K562 (cell line): ENCODE results near the gene MYH7. TPM values are rescaled to one million over a fixed set of nuclear protein-coding genes. Genes with fewer than 3 reads are reported as not detected.

ENCODE experiments used
- ATAC-seq: fragments of 200-7000 bp; cut with Tn5 transposase; 3 replicates; pipeline ENCODE4 v1.9.1; 2020; ENCODE audit warnings: moderate library complexity
- BruUV-seq: library from RNA; stranded (reverse); fragments of 400-500 nt; replicated peaks from 2 replicates; lab custom pipeline; 2021; lab: Mats Ljungman, UMichigan
- CTCF ChIA-PET: fragments of 300-600 bp; formaldehyde crosslinking; extraction: SDS; loops from one replicate; lab custom pipeline; 2021; ENCODE audit warnings: low intra/inter-chr PET ratio; lab: Yijun Ruan, JAX
- POLR2A ChIA-PET: fragments of 300-600, 350-650 bp; sonication (Branson Sonifier 250); formaldehyde crosslinking; extraction: SDS; loops from one replicate; lab custom pipeline; 2021; ENCODE audit warnings: antibody characterized with exemption, inconsistent platforms; lab: Yijun Ruan, JAX
- DNase-seq, 4 experiments: peaks; one replicate each; pipeline versions ENCODE4 v3.0.0 to v3.0.0-alpha.2; 2011 to 2018; ENCODE audit warnings: low spot score in 3 of 4, mixed read lengths in 3 of 4; ENCODE audit errors: extremely low read depth in 1 of 4
- FAIRE-seq: peaks from 2 replicates; lab custom pipeline; 2011; peaks lifted over from hg19 to GRCh38; lab: Jason Lieb, UNC
- H2AFZ ChIP-seq: 2 replicates; pipeline ENCODE4 v1.6.0; 2011; ENCODE audit warnings: low read depth, low read length, control low read depth, inconsistent platforms
- H3K27ac ChIP-seq: fragments of 200-600 bp; 3 replicates; pipeline ENCODE4 v1.8.0; 2011; ENCODE audit warnings: low read depth, mild to moderate bottlenecking, control low read depth, inconsistent platforms, low read length, moderate library complexity, mixed read lengths; ENCODE audit errors: extremely low read depth
- H3K27me3 ChIP-seq, 2 experiments: fragments of 300-600 bp in 1 of 2; 2 replicates in 1 of 2; 3 replicates in 1 of 2; pipeline versions ENCODE4 v1.6.0 to v1.8.0; 2011; ENCODE audit warnings: inconsistent platforms in 2 of 2, low read length in 2 of 2, mild to moderate bottlenecking in 1 of 2, mixed read lengths in 1 of 2, moderate library complexity in 1 of 2; ENCODE audit not compliant: control insufficient read depth in 2 of 2, insufficient read depth in 2 of 2
- H3K36me3 ChIP-seq: fragments of 300-600 bp; 3 replicates; pipeline ENCODE4 v1.8.0; 2011; ENCODE audit warnings: mild to moderate bottlenecking, low read length, inconsistent platforms; ENCODE audit not compliant: control insufficient read depth, insufficient read depth
- H3K4me1 ChIP-seq, 2 experiments: fragments of 200-600 bp in 1 of 2; replicated peaks in 1 of 2; 2 replicates in 1 of 2; 3 replicates in 1 of 2; pipeline versions ENCODE4 v1.5.1 to v1.8.0; 2011; ENCODE audit warnings: inconsistent platforms in 2 of 2, low read length in 2 of 2, mild to moderate bottlenecking in 1 of 2, mixed read lengths in 1 of 2, moderate library complexity in 1 of 2; ENCODE audit not compliant: control insufficient read depth in 2 of 2, insufficient read depth in 2 of 2
- H3K4me2 ChIP-seq: 2 replicates; pipeline ENCODE4 v1.6.1; 2011; ENCODE audit warnings: low read length, control low read depth, inconsistent platforms, mixed read lengths; ENCODE audit not compliant: insufficient read depth
- H3K4me3 ChIP-seq: fragments of 200-600 bp; sonication (generic), shearing (Covaris generic); 2 replicates; pipeline ENCODE4 v1.5.1; 2016; ENCODE audit warnings: control low read depth, inconsistent platforms
- H3K79me2 ChIP-seq: fragments of 200-600 bp; 3 replicates; pipeline ENCODE4 v1.8.0; 2011; ENCODE audit warnings: low read length, inconsistent platforms; ENCODE audit not compliant: control insufficient read depth, insufficient read depth
- H3K9ac ChIP-seq, 2 experiments: 2 replicates each; pipeline versions ENCODE4 v1.6.0 to v1.6.1; 2011; ENCODE audit warnings: low read depth in 2 of 2, low read length in 2 of 2, control low read depth in 1 of 2, inconsistent platforms in 1 of 2, mild to moderate bottlenecking in 1 of 2, mixed read lengths in 1 of 2; ENCODE audit not compliant: insufficient read depth in 1 of 2
- H3K9me1 ChIP-seq: one replicate; pipeline ENCODE4 v1.6.0; 2011; ENCODE audit warnings: inconsistent platforms, mild to moderate bottlenecking, low read length, moderate library complexity; ENCODE audit not compliant: control insufficient read depth, insufficient read depth
- H3K9me3 ChIP-seq: replicated peaks from 2 replicates; pipeline ENCODE4 v1.5.1; 2011; ENCODE audit warnings: low read depth, low read length, inconsistent platforms; ENCODE audit not compliant: control insufficient read depth, insufficient read depth
- H4K20me1 ChIP-seq: replicated peaks from 2 replicates; pipeline ENCODE4 v1.6.1; 2011; ENCODE audit warnings: low read length, inconsistent platforms, mixed read lengths; ENCODE audit not compliant: control insufficient read depth, insufficient read depth
- CREBBP ChIP-seq: IDR thresholded peaks from one replicate; pipeline ENCODE4 v1.6.1; 2012; ENCODE audit warnings: low read depth, mild to moderate bottlenecking, control low read depth, inconsistent platforms, low read length
- ESRRB ChIP-seq: fragments of 250-450 bp; sonication (Bioruptor Pico); IDR thresholded peaks from 2 replicates; pipeline ENCODE4 v1.5.0; 2020; ENCODE audit warnings: mild to moderate bottlenecking, moderate library complexity, borderline replicate concordance
- ETS2 ChIP-seq: IDR thresholded peaks from 2 replicates; pipeline ENCODE4 v1.6.1; 2016; ENCODE audit warnings: borderline replicate concordance, missing genetic modification characterization, mild to moderate bottlenecking, moderate library complexity, missing compliant biosample characterization; ENCODE audit not compliant: poor library complexity, severe bottlenecking
- HDAC3 ChIP-seq: fragments of 450-650 bp; IDR thresholded peaks from 2 replicates; pipeline ENCODE4 v1.6.1; 2018; ENCODE audit warnings: borderline replicate concordance, mild to moderate bottlenecking, moderate library complexity; ENCODE audit not compliant: partially characterized antibody
- MAFG ChIP-seq: fragments of 450-650 bp; conservative IDR thresholded peaks from 2 replicates; pipeline ENCODE4 v1.6.1; 2016; ENCODE audit warnings: missing genetic modification characterization, missing compliant biosample characterization
- NCOA1 ChIP-seq: fragments of 450-650 bp; IDR thresholded peaks from 2 replicates; pipeline ENCODE4 v1.6.1; 2016; ENCODE audit warnings: low read depth
- PCBP1 ChIP-seq: fragments of 200-400 bp; formaldehyde crosslinking; IDR thresholded peaks from 2 replicates; pipeline ENCODE4 v1.6.1; 2018; ENCODE audit warnings: mild to moderate bottlenecking, low read depth, low read length; ENCODE audit not compliant: poor library complexity, severe bottlenecking
- POLR3A ChIP-seq: IDR thresholded peaks from 2 replicates; pipeline ENCODE4 v1.6.1; 2011; ENCODE audit warnings: borderline replicate concordance, mild to moderate bottlenecking, moderate library complexity; ENCODE audit not compliant: insufficient read length, insufficient read depth; ENCODE audit errors: extremely low read depth
- TRIM28 ChIP-seq: fragments of 450-650 bp; IDR thresholded peaks from 2 replicates; pipeline ENCODE4 v1.6.1; 2017
- USF1 ChIP-seq: sonication (generic); formaldehyde crosslinking; IDR thresholded peaks from 2 replicates; pipeline ENCODE4 v1.9.0; 2022; ENCODE audit warnings: mild to moderate bottlenecking, missing genetic modification reagents
- ZBTB9 ChIP-seq: fragments of 450-650 bp; formaldehyde crosslinking; IDR thresholded peaks from 2 replicates; pipeline ENCODE4 v1.4.0; 2020; ENCODE audit warnings: mild to moderate bottlenecking, moderate library complexity
- ZFPM2 ChIP-seq: fragments of 250-450 bp; sonication (Bioruptor Pico); IDR thresholded peaks from 2 replicates; pipeline ENCODE4 v1.5.1; 2022; ENCODE audit warnings: mild to moderate bottlenecking
- ZNF311 ChIP-seq: fragments of 250-450 bp; sonication (Bioruptor Pico); IDR thresholded peaks from 2 replicates; pipeline ENCODE4 v1.4.0; 2020; ENCODE audit warnings: mild to moderate bottlenecking, moderate library complexity
- ZNF395 ChIP-seq: fragments of 200-800 bp; sonication (Bioruptor generic); IDR thresholded peaks from 2 replicates; pipeline ENCODE4 v1.6.1; 2017; ENCODE audit warnings: missing genetic modification characterization, missing compliant biosample characterization
- ZNF589 ChIP-seq: fragments of 200-800 bp; sonication (Bioruptor generic); IDR thresholded peaks from 2 replicates; pipeline ENCODE4 v1.6.1; 2016; ENCODE audit warnings: low read depth, missing genetic modification characterization, missing compliant biosample characterization
- WGBS: fragments of 100-300 bp; shearing (Covaris generic); methylation state at CpG from one replicate; pipeline ENCODE4 v1.1.6; 2016; ENCODE audit warnings: low coverage, mixed read lengths; ENCODE audit not compliant: insufficient coverage; ENCODE audit errors: missing lambda C conversion rate; 5-methylcytosine and 5-hydroxymethylcytosine counted together
- in situ Hi-C: fragments of 300-500 bp; cut with MboI; formaldehyde crosslinking; loops from 4 replicates; pipeline ENCODE4 v1.15.0; 2018; ENCODE audit warnings: inconsistent platforms, mixed read lengths
- intact Hi-C: fragments of 100-400 bp; cut with micrococcal nuclease; formaldehyde crosslinking; loops from 2 replicates; pipeline ENCODE4 v1.14.2; 2022
- polyA plus RNA-seq, 8 experiments: library from polyadenylated mRNA; depleted of rRNA in 4 of 8; stranded (reverse) in 5 of 8; unstranded in 3 of 8; fragments of >200 nt; fragmentation: Nextera tagmentation in 2 of 8; fragmentation: Illumina TruSeq in 1 of 8; extraction: Ambion mirVana in 2 of 8; extraction: Trizol in 1 of 8; gene quantifications; 2 replicates each; pipeline versions ENCODE4 v1.2.1 to v1.2.3, GENCODE V29; 2011 to 2014; ENCODE audit warnings: inconsistent platforms in 1 of 8, missing spikeins in 1 of 8
- total RNA-seq, 7 experiments: library from RNA; depleted of rRNA in 6 of 7; stranded (reverse); fragments of >200 nt in 6 of 7; fragmentation: Illumina TruSeq in 2 of 7; extraction: Trizol in 2 of 7; gene quantifications; 2 replicates each; pipeline versions ENCODE4 v1.2.1 to v1.2.3, GENCODE V29; 2011 to 2021; ENCODE audit warnings: low replicate concordance in 1 of 7

MYH7 gene
- total and polyA plus RNA-seq, 9 of the 15 experiments (the other 6 are each of a cell fraction or from before 2014, with no cell fraction given) = not detected

- no peak overlapping the region for H2AFZ ChIP-seq
- peaks cover 22 to 86% of the 10 kb centered on the region in 2 experiments; a peak in 4 of 5 replicates for H3K27me3 ChIP-seq
- H3K79me2 ChIP-seq = no peaks in the 10 kb centered on the region
- no peak for DNase-seq
- H3K4me1 ChIP-seq = peaks cover 0 to 6% of the 10 kb centered on the region in 2 experiments; a peak in 2 of 5 replicates
- H3K27ac ChIP-seq = no peak overlapping the region
- CTCF ChIA-PET = no interaction called here
- FAIRE-seq = no peak
- H3K9me1 ChIP-seq = no peaks in the 10 kb centered on the region
- no peaks in the 10 kb centered on the region for H3K36me3 ChIP-seq
- in situ Hi-C loops (no loop called here), intact Hi-C loops (no loop called here)
- H4K20me1 ChIP-seq = no peaks in the 10 kb centered on the region
- no peak overlapping the region for H3K4me2 ChIP-seq
- POLR2A ChIA-PET = interaction anchor here (0.6 to 0.7 kb wide), 2 partner anchors 20 to 27 kb away, joined by 3 read pairs; no protein-coding TSS in a partner anchor
- no peak overlapping the region for H3K4me3 ChIP-seq
- 0% methylated on average over 12 of the region's 15 CpGs for WGBS
- H3K9ac ChIP-seq = no peak overlapping the region
- no peak for ATAC-seq
- BruUV-seq = no TSS peak
- H3K9me3 ChIP-seq = no peaks in the 10 kb centered on the region
- TF ChIP-seq PCBP1 = no peak
- TF ChIP-seq ZNF589 (CRISPR knock-in tag) = no peak
- TF ChIP-seq ETS2 (tag) = no peak
- no peak for TF ChIP-seq ZFPM2 (CRISPR knock-in tag)
- TF ChIP-seq ZNF395 (CRISPR knock-in tag) = no peak
- no peak for TF ChIP-seq USF1 (CRISPR knock-in tag)
- TF ChIP-seq NCOA1 = no peak
- no peak for TF ChIP-seq POLR3A
- no peak for TF ChIP-seq TRIM28
- TF ChIP-seq ESRRB (CRISPR knock-in tag) = no peak
- TF ChIP-seq MAFG (tag) = no peak
- no peak for TF ChIP-seq ZBTB9 (CRISPR knock-in tag)
- no peak for TF ChIP-seq CREBBP
- TF ChIP-seq HDAC3 = no peak
- TF ChIP-seq ZNF311 (CRISPR knock-in tag) = no peak
Measured at GRCh38 chr14:23406725-23407355, 28.6 kb downstream of the MYH7 start.
